OCI-M2 (cell line): ENCODE measurements around the gene CLCN1.
"Not testable (repeated sequence)": the region's sequence is repeated elsewhere in the genome, so short reads cannot be mapped to it uniquely, and the experiment has no call there.

Experiments used
- DNase-seq: peaks from one replicate; lab custom pipeline; 2025; ENCODE audit not compliant: unreplicated experiment; lab: John Stamatoyannopoulos, UW

CLCN1 gene

DNA sequence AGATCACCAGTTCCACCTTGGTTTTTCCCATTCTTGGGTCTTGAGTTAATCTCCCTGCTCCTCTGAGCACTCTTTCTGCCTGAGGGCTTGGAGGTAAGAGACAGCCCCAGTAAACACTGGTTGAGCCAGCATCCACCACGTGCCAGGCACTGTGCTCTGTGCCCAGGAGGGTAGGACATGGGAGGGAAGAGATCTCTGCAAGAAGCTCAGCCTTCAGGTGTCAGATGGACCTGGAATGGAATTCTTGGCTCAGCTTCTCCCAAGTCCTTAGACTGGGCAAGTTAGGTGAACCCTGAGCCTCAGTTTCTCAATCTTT, 67.7 kb downstream of the CLCN1 start:
- DNase-seq = no peak

DNA sequence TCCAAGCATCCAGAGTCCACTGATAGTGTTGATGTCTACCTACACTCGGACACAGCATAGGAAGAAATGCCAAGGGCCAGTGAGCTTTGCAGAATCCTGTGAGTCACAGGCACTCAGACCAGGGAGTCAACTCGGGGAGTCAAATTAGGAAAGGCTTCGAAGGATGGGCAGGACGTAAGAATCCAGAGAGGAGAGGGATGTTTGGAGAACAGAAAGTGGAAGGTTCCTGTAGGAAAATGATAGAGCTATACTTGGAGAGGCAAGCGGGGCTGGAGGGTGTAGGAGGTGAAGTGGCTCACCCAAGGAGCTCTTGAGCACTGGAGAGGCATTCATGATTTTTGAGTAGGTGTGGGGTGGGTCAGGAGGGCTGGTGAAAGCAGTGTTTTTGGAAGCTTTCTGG, 68.2 kb downstream of the CLCN1 start:
- no peak for DNase-seq

DNA sequence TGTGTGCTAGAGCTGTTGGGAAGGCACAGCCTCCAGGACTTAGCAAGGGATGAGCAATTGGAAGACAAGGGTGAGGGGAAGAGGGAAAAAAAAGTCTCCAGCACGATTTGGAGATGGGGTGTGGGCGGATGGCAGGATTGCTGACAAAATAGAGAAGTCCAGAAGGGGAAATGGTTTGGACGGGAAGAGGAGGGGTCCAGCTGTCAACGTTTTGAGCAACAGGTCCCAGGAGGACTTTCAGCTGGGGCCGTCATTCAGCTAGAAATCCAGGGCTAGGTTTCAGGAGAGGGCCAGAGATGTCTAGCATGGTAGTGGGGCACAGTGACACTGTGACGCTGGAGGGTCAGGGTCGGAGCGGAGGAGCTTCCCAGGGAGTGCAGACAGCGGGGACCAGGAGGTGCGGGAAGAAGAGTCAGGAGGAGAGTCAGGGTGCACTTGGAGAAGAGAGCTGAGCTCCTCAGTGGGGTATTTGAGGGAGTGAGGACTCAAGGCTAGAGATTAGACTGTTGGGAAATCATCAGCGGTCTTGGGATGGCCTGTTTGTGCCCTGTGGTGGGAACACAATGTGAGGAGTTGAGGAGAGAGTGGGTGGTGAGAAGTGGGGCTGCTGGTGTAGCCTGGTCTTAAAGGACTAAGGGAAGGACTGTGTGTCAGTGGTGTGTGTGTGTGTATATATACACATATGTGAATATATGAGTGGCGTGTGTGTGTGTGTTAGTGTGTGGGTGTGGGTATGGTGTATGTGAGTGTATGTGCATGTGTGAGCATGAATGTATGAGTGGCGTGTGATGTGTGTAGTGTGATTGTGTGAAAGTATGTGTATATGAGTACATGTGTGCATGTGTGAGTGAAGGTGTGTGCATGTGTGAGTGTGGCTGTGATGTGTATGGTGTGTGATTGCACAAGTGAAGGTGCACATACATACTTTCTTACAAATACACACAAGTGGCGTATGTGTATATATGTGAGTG, 69.0 kb downstream of the CLCN1 start:
- no peak for DNase-seq

DNA sequence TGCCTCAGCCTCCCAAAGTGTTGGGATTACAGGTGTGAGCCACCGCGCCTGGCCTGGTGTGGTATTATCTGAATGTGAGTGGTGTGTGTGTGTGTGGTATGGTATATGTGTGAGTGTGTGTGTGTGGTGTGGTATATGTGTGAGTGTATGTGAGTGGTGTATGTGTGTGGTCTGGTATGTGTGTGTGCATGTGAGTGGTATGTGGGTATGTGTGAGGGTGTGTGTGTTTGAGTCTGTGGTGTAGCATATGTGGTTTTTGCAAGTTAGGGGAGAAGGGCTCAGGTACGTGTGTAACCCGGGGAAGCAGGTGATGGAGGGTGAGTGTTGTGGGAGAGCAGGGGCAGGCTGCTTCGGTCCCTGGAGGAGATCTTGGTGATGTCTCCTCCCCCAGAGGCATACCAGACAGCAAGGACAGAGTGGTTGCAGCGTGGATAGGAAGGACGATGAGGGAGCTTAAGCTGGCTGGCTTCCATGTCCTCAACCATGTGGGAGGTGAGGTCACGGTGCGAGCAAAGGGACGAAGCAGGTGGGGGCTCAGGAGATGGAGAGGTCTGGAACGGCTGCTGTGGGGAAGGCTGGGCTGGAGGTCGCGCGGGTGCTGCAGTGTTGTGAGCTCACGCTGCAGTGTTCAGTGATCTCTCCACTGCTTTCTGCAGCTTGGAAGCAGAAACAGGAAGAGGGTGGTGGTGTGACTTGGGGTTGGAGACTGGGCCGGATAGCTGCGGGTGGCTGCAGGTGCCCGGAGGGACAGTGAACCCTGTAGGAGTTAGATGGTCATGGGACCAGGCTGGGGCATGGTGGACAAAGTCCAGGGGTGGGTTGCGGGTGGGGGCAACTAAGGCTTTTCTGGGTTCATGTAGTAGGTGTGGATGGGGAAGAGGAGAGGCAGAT, 70.2 kb downstream of the CLCN1 start:
- no peak for DNase-seq

DNA sequence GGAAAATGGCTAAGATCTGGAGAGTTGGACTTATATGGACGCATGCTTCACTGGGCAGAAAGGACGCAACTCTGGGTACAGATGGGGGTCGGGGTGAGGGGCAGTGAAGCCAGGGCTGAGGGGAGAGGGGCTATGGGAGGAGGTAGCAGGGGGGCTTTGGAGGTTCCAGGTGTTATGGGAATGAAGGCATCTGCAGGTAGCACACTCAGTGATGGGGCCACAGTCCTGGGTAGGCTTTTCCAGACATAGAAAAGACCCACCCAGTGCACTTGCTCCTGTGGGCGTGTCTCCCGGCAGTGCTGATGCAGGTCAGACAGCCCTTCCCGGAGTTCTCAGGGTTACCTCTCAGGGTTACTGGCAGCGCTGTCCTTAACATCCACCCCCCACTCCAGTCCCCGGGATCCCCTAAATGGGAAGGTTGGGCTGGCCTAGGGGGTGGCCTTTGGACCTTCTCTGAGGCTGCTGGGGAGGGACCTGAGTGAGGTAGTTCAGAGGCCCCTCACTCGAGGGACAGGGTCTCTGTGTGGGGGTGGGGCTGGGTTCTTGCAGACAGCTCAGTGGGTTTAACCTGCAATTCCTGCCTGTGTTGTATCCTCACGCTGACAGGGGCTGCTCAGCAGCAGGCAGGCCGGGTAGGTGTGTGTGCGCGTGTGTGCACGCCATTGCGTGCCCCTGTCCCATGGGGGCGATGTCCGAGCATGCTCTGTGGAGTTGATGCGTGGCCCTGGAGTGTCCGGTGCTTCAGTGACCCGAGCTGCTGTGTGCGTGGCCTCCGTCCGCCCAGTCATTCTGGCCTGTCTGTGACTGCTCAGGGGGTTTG, 71.5 kb downstream of the CLCN1 start:
- DNase-seq = no peak

DNA sequence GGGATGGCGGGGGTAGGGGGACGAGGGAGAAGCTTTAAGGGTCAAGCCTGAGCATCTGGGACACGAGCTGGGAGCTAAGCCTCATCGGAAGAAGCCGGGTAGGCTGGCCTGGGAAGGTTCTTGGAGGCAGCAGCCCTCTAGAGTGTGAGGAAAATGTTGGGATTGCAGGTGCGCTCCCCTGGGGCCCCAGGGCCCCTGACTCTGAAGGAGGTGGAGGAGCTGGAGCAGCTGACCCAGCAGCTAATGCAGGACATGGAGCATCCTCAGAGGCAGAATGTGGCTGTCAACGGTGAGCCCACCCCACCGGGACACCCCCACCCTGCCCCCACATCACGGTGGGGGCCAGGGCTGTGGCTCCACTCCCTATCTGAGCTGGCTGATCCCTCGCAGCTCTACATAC, 72.1 kb downstream of the CLCN1 start:
- no peak for DNase-seq

DNA sequence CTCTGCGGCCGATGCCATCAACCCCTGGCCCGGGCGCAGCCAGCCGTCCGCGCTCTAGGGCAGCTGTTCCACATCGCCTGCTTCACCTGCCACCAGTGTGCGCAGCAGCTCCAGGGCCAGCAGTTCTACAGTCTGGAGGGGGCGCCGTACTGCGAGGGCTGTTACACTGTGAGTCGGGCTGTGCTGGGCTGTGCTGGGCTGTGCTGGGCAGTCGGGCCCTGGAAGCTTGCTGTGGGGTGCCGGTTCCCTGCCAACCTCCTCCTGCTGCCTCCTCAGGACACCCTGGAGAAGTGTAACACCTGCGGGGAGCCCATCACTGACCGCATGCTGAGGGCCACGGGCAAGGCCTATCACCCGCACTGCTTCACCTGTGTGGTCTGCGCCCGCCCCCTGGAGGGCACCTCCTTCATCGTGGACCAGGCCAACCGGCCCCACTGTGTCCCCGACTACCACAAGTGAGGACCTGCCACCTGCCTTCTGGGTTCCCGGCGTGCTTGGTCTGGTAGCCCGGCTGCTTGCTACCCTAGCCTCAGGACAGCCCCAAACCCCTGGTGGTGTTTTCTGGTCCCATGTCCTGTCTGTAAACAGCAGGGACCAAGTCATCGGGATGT, 72.7 kb downstream of the CLCN1 start:
- DNase-seq = no peak

DNA sequence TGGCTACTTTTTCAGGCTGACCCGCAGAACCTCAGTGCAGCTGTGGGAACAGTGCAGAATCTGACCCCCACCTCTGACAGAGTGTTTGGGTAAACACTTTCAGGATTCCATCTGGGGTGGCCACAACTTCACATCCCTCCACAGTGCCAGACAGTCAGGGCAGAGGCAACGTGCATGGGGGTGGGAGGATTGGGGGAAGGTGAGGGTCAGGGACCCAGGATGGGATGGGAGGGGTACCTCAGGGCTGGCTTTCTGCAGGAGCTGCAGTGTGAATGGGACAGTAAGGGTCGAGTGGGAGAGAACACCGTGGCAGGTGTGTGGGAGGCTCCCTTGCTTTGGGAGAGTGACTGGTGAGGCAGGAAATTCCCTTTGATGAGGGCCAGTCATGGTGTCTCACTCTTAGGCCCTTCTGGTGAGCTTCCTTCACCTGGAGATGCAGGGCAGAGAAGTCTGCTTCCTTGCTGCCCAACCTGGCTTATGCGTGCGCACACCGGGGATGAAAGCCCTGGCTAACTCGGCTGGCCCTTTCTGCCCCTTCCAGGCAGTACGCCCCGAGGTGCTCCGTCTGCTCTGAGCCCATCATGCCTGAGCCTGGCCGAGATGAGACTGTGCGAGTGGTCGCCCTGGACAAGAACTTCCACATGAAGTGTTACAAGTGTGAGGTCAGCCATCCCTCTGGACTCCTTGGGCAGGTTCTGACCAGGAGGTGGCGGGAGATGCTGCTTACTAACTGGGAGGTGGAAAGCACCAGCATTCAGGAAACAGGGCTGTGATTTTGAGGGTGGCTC, 73.6 kb downstream of the CLCN1 start:
- no peak for DNase-seq

DNA sequence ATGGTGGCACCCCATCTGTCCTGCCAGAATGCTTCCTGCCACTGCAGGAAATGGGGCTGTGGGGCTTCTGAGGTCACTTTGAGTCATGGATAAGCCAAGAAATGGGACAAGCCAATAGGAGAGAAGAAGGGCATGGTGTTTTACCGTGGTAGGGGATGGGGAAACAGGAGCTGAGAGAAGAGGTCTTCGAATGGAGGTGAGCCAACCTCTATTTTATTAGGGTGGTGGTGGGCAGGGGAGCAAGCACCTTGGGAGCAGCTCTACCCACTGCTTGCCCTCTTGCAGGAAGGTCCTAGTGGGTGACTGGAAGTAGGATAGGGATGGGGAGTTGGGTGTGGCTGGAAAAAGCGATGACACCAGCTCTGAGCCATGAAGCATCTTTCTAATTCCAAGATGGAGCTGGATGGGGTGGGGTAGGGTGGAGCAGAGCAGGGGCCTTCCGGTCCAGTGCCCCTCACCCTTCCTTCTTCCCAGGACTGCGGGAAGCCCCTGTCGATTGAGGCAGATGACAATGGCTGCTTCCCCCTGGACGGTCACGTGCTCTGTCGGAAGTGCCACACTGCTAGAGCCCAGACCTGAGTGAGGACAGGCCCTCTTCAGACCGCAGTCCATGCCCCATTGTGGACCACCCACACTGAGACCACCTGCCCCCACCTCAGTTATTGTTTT, 74.3 kb downstream of the CLCN1 start:
- DNase-seq = no peak

DNA sequence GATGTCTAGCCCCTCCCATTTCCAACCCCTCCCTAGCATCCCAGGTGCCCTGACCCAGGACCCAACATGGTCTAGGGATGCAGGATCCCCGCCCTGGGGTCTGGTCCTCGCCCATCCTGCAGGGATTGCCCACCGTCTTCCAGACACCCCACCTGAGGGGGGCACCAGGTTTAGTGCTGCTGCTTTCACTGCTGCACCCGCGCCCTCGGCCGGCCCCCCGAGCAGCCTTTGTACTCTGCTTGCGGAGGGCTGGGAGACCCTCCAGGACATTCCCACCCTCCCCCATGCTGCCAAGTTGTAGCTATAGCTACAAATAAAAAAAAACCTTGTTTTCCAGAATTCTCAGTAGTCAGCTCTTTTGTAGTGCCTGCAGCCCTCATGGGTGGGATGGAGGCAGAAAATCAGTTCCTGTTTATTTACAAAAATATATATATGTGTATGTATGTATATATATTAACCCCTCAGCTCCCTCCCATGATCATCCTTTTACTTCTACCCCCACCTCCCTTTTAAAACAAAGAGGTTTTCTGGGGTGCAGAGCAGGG, 74.9 kb downstream of the CLCN1 start:
- DNase-seq = no peak

DNA sequence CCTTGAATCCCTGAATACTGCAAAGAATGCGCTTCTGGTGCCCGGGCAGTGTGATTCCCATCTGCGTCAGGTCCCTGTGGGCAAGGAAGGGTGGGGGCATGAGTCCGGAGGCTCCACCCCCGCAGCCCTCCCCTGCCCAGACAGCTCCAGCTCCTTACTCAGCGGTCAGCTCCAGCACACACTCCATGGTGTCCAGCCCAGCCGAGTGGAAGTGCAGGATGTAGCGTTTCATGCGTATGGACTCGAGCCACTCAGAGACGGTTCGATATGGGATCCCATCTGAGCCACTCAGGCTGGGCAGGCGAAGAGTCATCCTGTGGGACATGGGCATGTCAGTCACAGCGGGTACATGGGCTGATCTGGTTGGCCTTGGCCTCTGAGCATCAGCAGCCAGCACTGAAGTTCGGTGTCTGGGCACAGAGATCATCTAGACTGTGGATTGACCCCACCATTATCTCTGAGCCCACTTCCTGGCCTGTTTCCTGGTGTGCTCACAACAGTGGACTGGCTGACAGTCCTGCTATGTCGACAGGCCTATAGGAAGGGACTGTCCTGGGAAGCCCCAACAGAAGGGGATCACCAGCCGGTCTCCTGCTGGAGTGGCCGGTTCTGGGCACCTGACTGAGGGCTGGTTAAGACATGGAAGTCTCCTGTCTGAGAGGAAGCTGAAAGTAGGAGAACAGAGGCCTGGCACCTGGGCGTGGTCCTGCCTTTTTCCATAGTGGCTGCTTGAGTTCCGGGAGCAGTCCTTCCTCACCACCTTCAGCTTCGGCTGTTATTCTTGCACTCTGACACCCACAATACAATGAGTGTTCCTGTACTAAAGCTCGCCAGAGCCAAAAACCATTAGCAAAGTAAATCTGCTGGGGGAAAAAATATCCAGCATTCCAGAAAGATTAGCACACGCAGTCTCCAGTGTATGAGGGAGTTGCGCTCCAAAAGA, 75.8 kb downstream of the CLCN1 start:
- DNase-seq = no peak

DNA sequence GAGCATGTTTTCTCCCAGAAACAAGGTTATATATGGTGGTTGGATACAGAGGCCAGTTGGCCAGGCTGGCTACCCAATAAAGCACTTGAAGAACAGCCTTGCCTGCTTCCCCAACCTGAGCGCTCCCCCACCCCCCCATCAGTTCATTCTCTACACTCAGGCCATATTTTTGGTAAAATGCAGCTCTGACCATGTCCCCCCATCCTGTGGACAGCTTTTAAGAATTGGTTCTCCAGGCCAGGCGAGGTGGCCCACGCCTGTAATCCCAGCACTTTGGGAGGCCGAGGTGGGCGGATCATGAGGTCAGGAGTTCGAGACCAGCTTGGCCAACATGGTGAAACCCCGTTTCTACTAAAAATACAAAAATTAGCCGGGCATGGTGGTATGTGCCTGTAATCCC, 76.5 kb downstream of the CLCN1 start:
- not testable (repeated sequence) for DNase-seq

DNA sequence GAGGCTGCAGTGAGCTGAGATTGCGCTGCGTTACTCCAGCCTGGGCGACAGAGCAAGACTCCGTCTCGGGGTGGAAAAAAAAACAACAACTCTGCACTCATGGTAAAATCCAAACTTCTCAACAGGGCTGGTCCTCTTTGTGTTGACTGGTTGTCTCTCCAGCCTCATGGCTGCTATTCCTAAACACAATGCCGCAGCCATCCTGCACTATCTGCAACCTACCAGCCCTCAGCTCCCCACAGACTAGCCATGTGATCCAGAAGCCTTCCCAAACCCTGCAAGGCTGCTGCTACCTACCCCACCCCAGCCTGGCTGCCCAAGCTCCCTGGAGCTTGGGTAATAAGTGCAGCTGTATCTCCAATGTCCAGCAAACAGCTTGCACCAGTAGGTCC, 77.0 kb downstream of the CLCN1 start:
- no peak for DNase-seq

DNA sequence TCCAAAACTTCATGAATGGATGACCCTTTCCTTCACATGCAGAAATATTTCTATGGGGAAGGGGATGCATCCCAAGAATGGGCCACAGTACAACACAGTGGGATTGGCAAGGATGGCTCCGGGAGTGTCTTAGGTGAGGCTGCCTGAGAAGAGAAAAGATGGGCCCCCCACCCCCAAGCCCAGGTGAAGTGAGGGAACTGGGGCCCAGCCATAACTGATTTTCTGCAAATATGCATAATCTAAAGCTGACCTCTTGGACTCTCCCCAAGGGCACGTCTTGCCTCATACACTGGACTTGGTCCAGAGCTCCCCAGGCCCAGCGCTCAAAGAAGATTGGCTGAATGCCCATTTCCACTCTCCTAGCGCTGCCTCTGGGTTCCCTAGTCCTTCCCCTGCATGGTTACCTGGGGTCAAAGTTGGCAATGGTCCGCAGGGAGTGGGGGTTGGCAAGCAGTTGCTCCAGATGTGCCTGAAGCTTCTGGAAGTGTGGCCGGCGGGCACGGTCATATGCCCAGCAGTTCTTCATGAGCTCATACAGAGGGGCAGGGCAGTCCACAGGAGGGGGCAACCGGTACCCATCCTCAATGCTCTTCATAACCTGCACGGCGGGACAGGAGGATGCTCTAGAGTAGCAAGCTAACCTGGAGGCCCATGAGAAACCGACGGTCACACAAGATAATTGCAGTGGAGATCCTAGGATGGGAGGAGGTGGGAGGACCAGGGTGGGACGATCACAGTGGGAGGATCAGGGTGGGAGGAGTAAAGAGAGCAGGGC, 77.5 kb downstream of the CLCN1 start:
- no peak for DNase-seq

DNA sequence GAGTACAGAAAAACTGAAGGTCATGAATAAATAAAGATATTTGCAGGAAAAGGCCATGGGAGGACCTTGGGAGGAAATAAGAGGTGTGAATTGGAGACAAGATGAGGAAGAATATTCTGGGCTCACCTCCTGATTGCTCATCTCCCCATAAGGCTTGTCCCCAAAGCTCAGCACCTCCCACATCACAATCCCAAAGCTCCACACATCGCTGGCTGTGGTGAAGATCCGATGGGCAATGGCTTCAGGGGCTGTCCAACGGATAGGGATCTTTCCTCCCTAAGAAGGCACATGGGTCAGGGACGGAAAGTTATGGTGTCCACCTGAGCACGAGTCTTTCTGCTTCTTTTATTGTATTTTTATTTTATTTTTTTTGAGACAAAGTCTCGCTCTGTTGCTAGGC, 78.2 kb downstream of the CLCN1 start:
- DNase-seq = no peak

DNA sequence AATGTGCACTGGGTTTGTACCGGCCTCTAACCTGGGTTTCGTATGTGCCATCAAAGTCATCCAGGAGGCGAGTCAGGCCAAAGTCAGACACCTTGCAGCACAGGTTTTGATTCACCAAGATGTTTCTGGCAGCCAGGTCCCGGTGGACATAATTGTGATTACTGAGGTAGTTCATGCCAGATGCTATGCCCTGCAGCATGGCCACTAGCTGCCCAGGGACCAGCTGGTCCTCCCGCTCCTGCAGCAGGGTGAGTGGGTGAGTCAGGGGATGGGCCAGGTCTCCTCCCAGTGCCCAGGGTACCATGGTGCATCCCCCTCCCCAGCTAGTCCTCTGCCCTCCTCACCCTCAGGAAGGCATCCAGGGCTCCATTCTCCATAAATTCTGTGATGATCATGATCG, 78.9 kb downstream of the CLCN1 start:
- DNase-seq = no peak
